ENCODE measurements around the gene S1PR3.

S1PR3 gene

DNA sequence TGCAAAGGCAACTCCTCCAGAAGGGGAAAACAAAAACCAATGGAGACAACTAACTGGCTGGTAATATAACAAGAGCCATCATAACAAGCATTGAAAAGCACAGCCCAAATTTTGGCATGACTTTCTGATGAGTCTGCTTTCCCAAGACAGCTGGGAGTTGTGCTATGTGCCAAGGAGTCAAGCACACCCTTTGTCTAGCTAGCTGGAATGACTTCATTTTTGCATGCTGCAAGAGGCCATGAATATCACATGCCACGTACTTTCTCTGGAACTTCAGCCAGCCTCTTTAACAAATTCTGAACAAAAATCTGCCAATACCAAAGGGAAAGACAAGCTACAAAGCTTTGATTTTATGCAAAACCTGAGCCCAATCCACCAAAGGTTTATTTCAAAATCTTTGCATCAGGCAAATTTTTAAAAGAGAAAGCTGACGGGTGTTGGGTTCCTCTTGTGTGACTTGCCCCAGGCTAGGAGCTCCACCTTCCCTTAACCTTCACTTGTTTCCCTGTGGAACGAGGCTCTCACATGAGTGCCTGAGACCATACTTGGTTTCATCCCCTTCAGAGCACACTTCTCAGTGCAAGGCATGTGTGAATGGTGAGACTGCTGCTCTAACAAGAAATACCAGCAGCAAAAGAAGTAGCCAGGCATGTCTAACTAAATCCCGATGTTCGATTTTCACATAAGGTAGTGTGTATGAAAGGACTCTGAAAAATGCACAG is 47.3 kb downstream of the S1PR3 start:
- H4K20me1 ChIP-seq (ENCODE audit: insufficient read depth, low read length) = no peaks in the 10 kb centered on the region
- no peaks in the 10 kb centered on the region for H3K36me3 ChIP-seq (replicated peaks; ENCODE audit: insufficient read depth, low read length)
- no peaks in the 10 kb centered on the region for H3K27me3 ChIP-seq (replicated peaks; ENCODE audit: insufficient read depth, low read length)
- no peak overlapping the region for H3K4me3 ChIP-seq (ENCODE audit: low read length)
- H3K9me3 ChIP-seq (replicated peaks; ENCODE audit: insufficient read depth, low read length) = no peaks in the 10 kb centered on the region
- H3K4me1 ChIP-seq (ENCODE audit: low read length) = no peaks in the 10 kb centered on the region
- no peak overlapping the region for H3K4me2 ChIP-seq (ENCODE audit: low read depth, low read length)
- H3K9ac ChIP-seq (ENCODE audit: low read length) = no peak overlapping the region
- H3K9me2 ChIP-seq (replicated peaks; ENCODE audit: insufficient read depth, low read length) = no peaks in the 10 kb centered on the region
- no peak for DNase-seq
- no peak overlapping the region for H3K27ac ChIP-seq (ENCODE audit: low read length)
- H3F3A ChIP-seq (ENCODE audit: insufficient read depth, low read length) = no peaks in the 10 kb centered on the region
- no peak overlapping the region for H2AFZ ChIP-seq (ENCODE audit: low read length)
- TF ChIP-seq EZH2phosphoT487 (IDR thresholded peaks at IDR 0.05; ENCODE audit: low read length) = no peak
- TF ChIP-seq EZH2 (optimal IDR thresholded peaks at IDR 0.05; ENCODE audit: low read depth, low read length) = no peak
- no peak for TF ChIP-seq CTCF (IDR thresholded peaks at IDR 0.05; ENCODE audit: low read length)
- no peaks in the 10 kb centered on the region for H3K79me2 ChIP-seq (ENCODE audit: low read length)

DNA sequence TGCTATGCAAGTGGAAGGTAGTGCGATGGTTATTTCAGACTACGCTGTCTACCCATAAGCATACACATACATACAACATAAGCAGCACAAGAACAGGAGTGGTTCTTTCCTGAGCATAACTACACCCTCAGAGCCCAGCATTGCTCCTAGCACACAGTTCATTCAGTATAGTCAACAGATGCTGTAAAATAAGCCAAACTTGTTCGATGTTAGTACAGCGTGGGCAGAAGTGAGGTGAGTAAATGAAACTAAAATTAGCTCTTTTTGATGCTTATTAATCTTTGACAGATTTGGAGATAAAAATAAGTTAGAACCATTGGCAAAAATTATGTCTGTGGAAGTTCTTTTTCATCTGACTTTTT is 47.8 kb downstream of the S1PR3 start:
- no peak overlapping the region for H2AFZ ChIP-seq (ENCODE audit: low read length)
- H3K4me2 ChIP-seq (ENCODE audit: low read depth, low read length) = no peak overlapping the region
- TF ChIP-seq EZH2phosphoT487 (IDR thresholded peaks at IDR 0.05; ENCODE audit: low read length) (no peak), CTCF (IDR thresholded peaks at IDR 0.05; ENCODE audit: low read length) (no peak), EZH2 (optimal IDR thresholded peaks at IDR 0.05; ENCODE audit: low read depth, low read length) (no peak)
- H3K4me1 ChIP-seq (ENCODE audit: low read length) = no peaks in the 10 kb centered on the region
- no peak overlapping the region for H3K27ac ChIP-seq (ENCODE audit: low read length)
- H3F3A ChIP-seq (ENCODE audit: insufficient read depth, low read length) = no peaks in the 10 kb centered on the region
- DNase-seq = no peak
- no peaks in the 10 kb centered on the region for H3K79me2 ChIP-seq (ENCODE audit: low read length)
- no peaks in the 10 kb centered on the region for H3K9me3 ChIP-seq (replicated peaks; ENCODE audit: insufficient read depth, low read length)
- no peaks in the 10 kb centered on the region for H3K36me3 ChIP-seq (replicated peaks; ENCODE audit: insufficient read depth, low read length)
- no peak overlapping the region for H3K9ac ChIP-seq (ENCODE audit: low read length)
- no peaks in the 10 kb centered on the region for H4K20me1 ChIP-seq (ENCODE audit: insufficient read depth, low read length)
- no peaks in the 10 kb centered on the region for H3K9me2 ChIP-seq (replicated peaks; ENCODE audit: insufficient read depth, low read length)
- H3K27me3 ChIP-seq (replicated peaks; ENCODE audit: insufficient read depth, low read length) = no peaks in the 10 kb centered on the region
- H3K4me3 ChIP-seq (ENCODE audit: low read length) = no peak overlapping the region

GRCh38 chr9:89039664-89040063 is 48.4 kb downstream of the S1PR3 start:
- no peaks in the 10 kb centered on the region for H3K79me2 ChIP-seq (ENCODE audit: low read length)
- DNase-seq = no peak
- H3K9me2 ChIP-seq (replicated peaks; ENCODE audit: insufficient read depth, low read length) = no peaks in the 10 kb centered on the region
- H2AFZ ChIP-seq (ENCODE audit: low read length) = no peak overlapping the region
- no peak overlapping the region for H3K9ac ChIP-seq (ENCODE audit: low read length)
- no peaks in the 10 kb centered on the region for H4K20me1 ChIP-seq (ENCODE audit: insufficient read depth, low read length)
- H3K27ac ChIP-seq (ENCODE audit: low read length) = no peak overlapping the region
- H3K4me2 ChIP-seq (ENCODE audit: low read depth, low read length) = no peak overlapping the region
- no peaks in the 10 kb centered on the region for H3K36me3 ChIP-seq (replicated peaks; ENCODE audit: insufficient read depth, low read length)
- H3K9me3 ChIP-seq (replicated peaks; ENCODE audit: insufficient read depth, low read length) = no peaks in the 10 kb centered on the region
- H3K4me3 ChIP-seq (ENCODE audit: low read length) = no peak overlapping the region
- no peaks in the 10 kb centered on the region for H3K27me3 ChIP-seq (replicated peaks; ENCODE audit: insufficient read depth, low read length)
- no peak for TF ChIP-seq CTCF (IDR thresholded peaks at IDR 0.05; ENCODE audit: low read length)
- TF ChIP-seq EZH2phosphoT487 (IDR thresholded peaks at IDR 0.05; ENCODE audit: low read length) = no peak
- TF ChIP-seq EZH2 (optimal IDR thresholded peaks at IDR 0.05; ENCODE audit: low read depth, low read length) = no peak
- no peaks in the 10 kb centered on the region for H3K4me1 ChIP-seq (ENCODE audit: low read length)
- H3F3A ChIP-seq (ENCODE audit: insufficient read depth, low read length) = no peaks in the 10 kb centered on the region
